Measurements from ENCODE around the gene SPEF2. TPM values are rescaled to one million over a fixed set of nuclear protein-coding genes. Genes with fewer than 3 reads are reported as not detected.

SPEF2 gene
- polyA plus RNA-seq, 1 donor from 2014 or later, result 18.5 TPM

DNA sequence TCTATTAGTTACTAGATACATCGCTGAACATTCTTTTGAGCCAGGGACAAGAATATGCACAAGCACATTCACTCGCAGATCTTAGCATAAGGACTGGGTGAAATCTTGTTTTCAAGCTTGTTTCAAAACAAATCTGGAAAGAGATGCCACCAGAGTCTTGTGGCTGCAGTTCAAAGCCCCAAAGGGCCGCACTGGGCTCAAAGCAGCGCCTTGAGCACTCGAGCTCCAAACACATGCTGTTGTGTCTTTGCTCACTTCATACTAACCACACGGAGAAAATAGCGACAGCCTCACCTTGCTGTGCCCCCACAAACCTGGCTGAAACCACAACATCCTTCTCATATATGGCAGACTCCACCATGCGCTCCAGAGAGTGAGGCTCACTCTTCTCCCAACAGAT is 204.8 kb downstream of the SPEF2 start:
- H3K36me3 ChIP-seq (ENCODE audit: insufficient read depth, low read length), result no peaks in the 10 kb centered on the region
- no peaks in the 10 kb centered on the region for H3K79me2 ChIP-seq (replicated peaks; ENCODE audit: insufficient read depth, low read length)
- no peak overlapping the region for H3K4me3 ChIP-seq (ENCODE audit: low read length)
- no peaks in the 10 kb centered on the region for H3K27me3 ChIP-seq (ENCODE audit: insufficient read depth, low read depth, low read length)
- H4K20me1 ChIP-seq (ENCODE audit: insufficient read depth), result no peaks in the 10 kb centered on the region
- no peak overlapping the region for H2AFZ ChIP-seq (ENCODE audit: low read depth, low read length)
- TF ChIP-seq EP300 (conservative IDR thresholded peaks at IDR 0.05; ENCODE audit: poor library complexity, severe bottlenecking) (no peak), SMC3 (conservative IDR thresholded peaks at IDR 0.05; ENCODE audit: poor library complexity) (no peak), RAD21 (conservative IDR thresholded peaks at IDR 0.05) (no peak), MXI1 (conservative IDR thresholded peaks at IDR 0.05; ENCODE audit: poor library complexity, severe bottlenecking) (no peak), EZH2 (IDR thresholded peaks at IDR 0.05; ENCODE audit: borderline replicate concordance, insufficient read depth, low read length, poor library complexity, severe bottlenecking) (no peak), POLR2AphosphoS5 (IDR thresholded peaks at IDR 0.05) (no peak), TAF1 (IDR thresholded peaks at IDR 0.05; ENCODE audit: low read depth) (no peak)
- TF ChIP-seq, protein P1, sequence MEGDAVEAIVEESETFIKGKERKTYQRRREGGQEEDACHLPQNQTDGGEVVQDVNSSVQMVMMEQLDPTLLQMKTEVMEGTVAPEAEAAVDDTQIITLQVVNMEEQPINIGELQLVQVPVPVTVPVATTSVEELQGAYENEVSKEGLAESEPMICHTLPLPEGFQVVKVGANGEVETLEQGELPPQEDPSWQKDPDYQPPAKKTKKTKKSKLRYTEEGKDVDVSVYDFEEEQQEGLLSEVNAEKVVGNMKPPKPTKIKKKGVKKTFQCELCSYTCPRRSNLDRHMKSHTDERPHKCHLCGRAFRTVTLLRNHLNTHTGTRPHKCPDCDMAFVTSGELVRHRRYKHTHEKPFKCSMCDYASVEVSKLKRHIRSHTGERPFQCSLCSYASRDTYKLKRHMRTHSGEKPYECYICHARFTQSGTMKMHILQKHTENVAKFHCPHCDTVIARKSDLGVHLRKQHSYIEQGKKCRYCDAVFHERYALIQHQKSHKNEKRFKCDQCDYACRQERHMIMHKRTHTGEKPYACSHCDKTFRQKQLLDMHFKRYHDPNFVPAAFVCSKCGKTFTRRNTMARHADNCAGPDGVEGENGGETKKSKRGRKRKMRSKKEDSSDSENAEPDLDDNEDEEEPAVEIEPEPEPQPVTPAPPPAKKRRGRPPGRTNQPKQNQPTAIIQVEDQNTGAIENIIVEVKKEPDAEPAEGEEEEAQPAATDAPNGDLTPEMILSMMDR (IDR thresholded peaks at IDR 0.05; ENCODE audit: poor library complexity, severe bottlenecking), result no peak
- TF ChIP-seq, protein P2, sequence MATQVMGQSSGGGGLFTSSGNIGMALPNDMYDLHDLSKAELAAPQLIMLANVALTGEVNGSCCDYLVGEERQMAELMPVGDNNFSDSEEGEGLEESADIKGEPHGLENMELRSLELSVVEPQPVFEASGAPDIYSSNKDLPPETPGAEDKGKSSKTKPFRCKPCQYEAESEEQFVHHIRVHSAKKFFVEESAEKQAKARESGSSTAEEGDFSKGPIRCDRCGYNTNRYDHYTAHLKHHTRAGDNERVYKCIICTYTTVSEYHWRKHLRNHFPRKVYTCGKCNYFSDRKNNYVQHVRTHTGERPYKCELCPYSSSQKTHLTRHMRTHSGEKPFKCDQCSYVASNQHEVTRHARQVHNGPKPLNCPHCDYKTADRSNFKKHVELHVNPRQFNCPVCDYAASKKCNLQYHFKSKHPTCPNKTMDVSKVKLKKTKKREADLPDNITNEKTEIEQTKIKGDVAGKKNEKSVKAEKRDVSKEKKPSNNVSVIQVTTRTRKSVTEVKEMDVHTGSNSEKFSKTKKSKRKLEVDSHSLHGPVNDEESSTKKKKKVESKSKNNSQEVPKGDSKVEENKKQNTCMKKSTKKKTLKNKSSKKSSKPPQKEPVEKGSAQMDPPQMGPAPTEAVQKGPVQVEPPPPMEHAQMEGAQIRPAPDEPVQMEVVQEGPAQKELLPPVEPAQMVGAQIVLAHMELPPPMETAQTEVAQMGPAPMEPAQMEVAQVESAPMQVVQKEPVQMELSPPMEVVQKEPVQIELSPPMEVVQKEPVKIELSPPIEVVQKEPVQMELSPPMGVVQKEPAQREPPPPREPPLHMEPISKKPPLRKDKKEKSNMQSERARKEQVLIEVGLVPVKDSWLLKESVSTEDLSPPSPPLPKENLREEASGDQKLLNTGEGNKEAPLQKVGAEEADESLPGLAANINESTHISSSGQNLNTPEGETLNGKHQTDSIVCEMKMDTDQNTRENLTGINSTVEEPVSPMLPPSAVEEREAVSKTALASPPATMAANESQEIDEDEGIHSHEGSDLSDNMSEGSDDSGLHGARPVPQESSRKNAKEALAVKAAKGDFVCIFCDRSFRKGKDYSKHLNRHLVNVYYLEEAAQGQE (IDR thresholded peaks at IDR 0.05; ENCODE audit: borderline replicate concordance), result no peak
- H3K4me2 ChIP-seq (ENCODE audit: low read length), result no peak overlapping the region
- H3K9me2 ChIP-seq (ENCODE audit: insufficient read depth, low read length), result no peaks in the 10 kb centered on the region
- H3K9me3 ChIP-seq (ENCODE audit: low read length), result no peaks in the 10 kb centered on the region
- H3F3A ChIP-seq (ENCODE audit: insufficient read depth, low read length, poor library complexity, severe bottlenecking), result no peaks in the 10 kb centered on the region
- H3K9ac ChIP-seq (ENCODE audit: low read length), result no peak overlapping the region
- no peak overlapping the region for H3K27ac ChIP-seq (ENCODE audit: low read length)

DNA sequence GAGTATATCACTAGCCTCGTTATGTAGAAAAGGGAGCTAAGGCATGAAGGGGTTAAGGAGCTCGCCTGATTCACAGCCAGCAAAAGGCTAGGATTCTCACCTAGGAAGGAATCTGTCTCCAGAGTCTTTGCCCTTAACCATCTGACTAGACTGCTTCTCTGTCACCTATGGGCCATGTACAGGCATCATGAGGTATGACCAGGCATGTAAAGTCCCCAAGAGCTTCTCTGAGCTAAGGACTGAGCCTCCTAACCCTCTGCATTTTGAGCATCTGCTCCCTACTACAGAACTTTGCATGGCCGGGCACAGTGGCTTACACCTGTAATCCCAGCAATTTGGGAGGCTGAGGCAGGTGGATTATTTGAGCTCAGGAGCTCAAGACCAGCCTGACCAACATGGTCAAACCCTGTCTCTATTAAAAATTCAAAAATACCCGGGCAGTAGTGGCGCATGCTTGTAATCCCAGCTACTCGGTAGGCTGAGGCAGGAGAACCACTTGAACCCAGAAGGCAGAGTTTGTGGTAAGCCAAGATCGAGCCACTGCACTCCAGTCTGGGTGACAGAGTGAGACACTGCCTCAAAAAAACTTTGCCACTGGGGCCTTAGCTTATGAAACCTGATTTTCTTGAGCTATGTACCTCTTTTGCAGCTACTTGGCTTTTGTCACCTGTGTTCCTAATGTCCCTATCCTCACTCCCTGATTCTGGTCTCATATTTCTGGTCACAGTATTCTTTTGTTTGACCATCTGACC is 205.9 kb downstream of the SPEF2 start:
- H3K9me3 ChIP-seq (ENCODE audit: low read length), result no peaks in the 10 kb centered on the region
- H3K4me2 ChIP-seq (ENCODE audit: low read length), result no peak overlapping the region
- no peaks in the 10 kb centered on the region for H3K79me2 ChIP-seq (replicated peaks; ENCODE audit: insufficient read depth, low read length)
- no peaks in the 10 kb centered on the region for H4K20me1 ChIP-seq (ENCODE audit: insufficient read depth)
- TF ChIP-seq POLR2AphosphoS5 (IDR thresholded peaks at IDR 0.05) (no peak), EZH2 (IDR thresholded peaks at IDR 0.05; ENCODE audit: borderline replicate concordance, insufficient read depth, low read length, poor library complexity, severe bottlenecking) (no peak), EP300 (conservative IDR thresholded peaks at IDR 0.05; ENCODE audit: poor library complexity, severe bottlenecking) (no peak), TAF1 (IDR thresholded peaks at IDR 0.05; ENCODE audit: low read depth) (no peak), MXI1 (conservative IDR thresholded peaks at IDR 0.05; ENCODE audit: poor library complexity, severe bottlenecking) (no peak), SMC3 (conservative IDR thresholded peaks at IDR 0.05; ENCODE audit: poor library complexity) (no peak), RAD21 (conservative IDR thresholded peaks at IDR 0.05) (no peak)
- TF ChIP-seq, protein P2 (IDR thresholded peaks at IDR 0.05; ENCODE audit: borderline replicate concordance), result no peak
- TF ChIP-seq, protein P1 (IDR thresholded peaks at IDR 0.05; ENCODE audit: poor library complexity, severe bottlenecking), result no peak
- H3F3A ChIP-seq (ENCODE audit: insufficient read depth, low read length, poor library complexity, severe bottlenecking), result no peaks in the 10 kb centered on the region
- no peaks in the 10 kb centered on the region for H3K9me2 ChIP-seq (ENCODE audit: insufficient read depth, low read length)
- H2AFZ ChIP-seq (ENCODE audit: low read depth, low read length), result no peak overlapping the region
- H3K27ac ChIP-seq (ENCODE audit: low read length), result no peak overlapping the region
- H3K27me3 ChIP-seq (ENCODE audit: insufficient read depth, low read depth, low read length), result no peaks in the 10 kb centered on the region
- no peaks in the 10 kb centered on the region for H3K36me3 ChIP-seq (ENCODE audit: insufficient read depth, low read length)
- H3K4me3 ChIP-seq (ENCODE audit: low read length), result no peak overlapping the region
- no peak overlapping the region for H3K9ac ChIP-seq (ENCODE audit: low read length)

Measured in neural cell (in vitro differentiated cells).